ENCODE results near the gene PIK3C3.

PIK3C3 gene

GRCh38 chr18:42131930-42132244, 176.9 kb downstream of the PIK3C3 start:
- DNase-seq (ENCODE audit: low spot score) = no peak

Data from COLO829 (cell line).